ENCODE data around the gene DUXA.
"Not testable (repeated sequence)": the region's sequence is repeated elsewhere in the genome, so short reads cannot be mapped to it uniquely, and the experiment has no call there.

DUXA gene

DNA sequence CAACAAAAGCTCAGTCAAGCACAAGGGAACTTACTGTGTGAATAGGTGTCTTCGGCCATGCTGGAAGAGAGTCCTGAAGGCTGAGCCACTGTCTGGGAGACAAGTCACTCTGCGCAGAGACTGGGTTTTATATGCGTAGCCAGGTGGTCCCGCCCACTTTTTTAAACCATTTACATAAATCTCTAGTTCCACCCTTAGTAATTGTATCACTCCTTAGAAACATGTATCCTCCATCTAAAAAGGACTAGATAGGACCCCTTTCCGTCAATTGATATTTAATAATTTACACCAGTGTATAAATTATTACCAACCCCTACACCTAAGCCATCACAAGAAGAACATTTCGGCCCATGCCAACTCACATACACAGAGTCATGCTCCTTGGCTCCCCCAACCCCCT is at the start of gene DUXA:
Gene DUXA, minus strand, starts transcription at position 101 of the 400 bp plus-strand sequence. Its CDS starts 42 bp downstream, at position 59.
- peaks cover 8% of the 10 kb centered on the region; the same call in 1 of the 2 replicates for H3K9me3 ChIP-seq (ENCODE audit: control insufficient read depth, insufficient read depth, low read depth, low read length)
- H3K4me1 ChIP-seq (ENCODE audit: control insufficient read depth, insufficient read depth, low read length) = peaks cover 4% of the 10 kb centered on the region; the same call in 1 of the 2 replicates
- H3K36me3 ChIP-seq (ENCODE audit: control insufficient read depth, insufficient read depth, low read length) = no peaks in the 10 kb centered on the region
- no peak within 1 kb of the TSS for H3K9ac ChIP-seq (ENCODE audit: low read length)
- H3K27me3 ChIP-seq (ENCODE audit: control insufficient read depth, insufficient read depth, low read length) = no peaks in the 10 kb centered on the region; the same call in 1 of the 2 replicates
- H3K4me3 ChIP-seq (ENCODE audit: low read depth, low read length) = no peak within 1 kb of the TSS
- H3K27ac ChIP-seq (ENCODE audit: low read depth, low read length) = no peak within 1 kb of the TSS

DNA sequence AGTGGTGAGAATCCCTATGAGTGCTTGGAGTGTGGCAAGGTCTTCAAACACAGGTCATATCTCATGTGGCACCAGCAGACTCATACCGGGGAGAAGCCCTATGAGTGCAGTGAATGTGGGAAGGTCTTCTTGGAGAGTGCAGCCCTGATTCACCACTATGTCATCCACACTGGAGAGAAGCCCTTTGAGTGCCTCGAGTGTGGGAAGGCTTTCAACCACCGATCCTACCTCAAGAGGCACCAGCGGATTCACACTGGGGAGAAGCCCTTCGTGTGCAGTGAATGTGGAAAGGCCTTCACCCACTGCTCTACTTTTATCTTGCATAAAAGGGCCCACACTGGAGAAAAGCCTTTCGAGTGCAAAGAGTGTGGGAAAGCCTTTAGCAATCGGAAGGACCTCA is 44.8 kb upstream of the DUXA start:
- no peaks in the 10 kb centered on the region for H3K4me1 ChIP-seq (ENCODE audit: control insufficient read depth, insufficient read depth, low read length)
- H3K4me3 ChIP-seq (ENCODE audit: low read depth, low read length) = no peak overlapping the region
- no peaks in the 10 kb centered on the region for H3K9me3 ChIP-seq (ENCODE audit: control insufficient read depth, insufficient read depth, low read depth, low read length)
- no peak overlapping the region for H3K9ac ChIP-seq (ENCODE audit: low read length)
- peaks cover 46% of the 10 kb centered on the region for H3K36me3 ChIP-seq (ENCODE audit: control insufficient read depth, insufficient read depth, low read length)
- no peak overlapping the region for H3K27ac ChIP-seq (ENCODE audit: low read depth, low read length)
- H3K27me3 ChIP-seq (ENCODE audit: control insufficient read depth, insufficient read depth, low read length) = no peaks in the 10 kb centered on the region

DNA sequence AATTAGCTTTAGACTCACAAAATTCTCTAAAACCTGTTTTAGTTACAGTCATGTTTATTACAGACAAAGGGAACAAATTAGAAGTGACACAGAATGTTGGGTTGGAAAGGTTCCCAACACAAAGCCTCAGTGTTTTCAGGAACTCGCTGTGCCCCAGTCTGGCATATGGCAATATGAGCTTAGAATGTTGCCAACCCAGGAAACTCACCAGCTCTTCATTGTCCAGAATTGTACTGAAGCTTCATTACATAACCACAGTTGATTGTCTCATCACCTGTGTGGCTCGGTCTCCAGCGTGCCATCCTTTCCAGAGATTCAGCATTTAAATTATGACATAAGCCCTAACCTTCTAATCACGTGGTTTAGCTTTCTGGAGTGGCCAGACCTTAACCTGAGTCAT is 43.1 kb upstream of the DUXA start:
- Histone ChIP-seq H3K4me3 (ENCODE audit: low read depth, low read length) (no peak overlapping the region), H3K36me3 (ENCODE audit: control insufficient read depth, insufficient read depth, low read length) (peaks cover 56% of the 10 kb centered on the region), H3K9me3 (ENCODE audit: control insufficient read depth, insufficient read depth, low read depth, low read length) (no peaks in the 10 kb centered on the region)

DNA sequence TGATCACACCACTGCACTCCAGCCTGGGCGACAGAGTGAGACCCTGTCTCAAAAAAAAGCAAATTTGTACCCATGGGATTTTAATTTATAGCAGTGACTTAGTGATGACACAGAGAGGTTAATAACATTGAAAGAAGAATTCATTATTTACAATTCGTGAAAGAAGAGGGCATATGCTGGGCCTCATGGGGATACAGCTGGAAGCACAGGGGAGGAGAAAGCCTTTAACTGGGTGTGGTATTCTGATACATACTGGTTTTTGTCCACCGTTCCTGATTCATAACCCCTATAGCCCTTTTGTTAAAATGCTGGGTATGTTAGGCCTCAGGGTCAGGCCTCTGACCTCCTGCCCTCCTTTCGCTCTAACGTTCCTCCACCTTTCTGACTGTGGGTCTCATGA is 34.9 kb upstream of the DUXA start:
- Histone ChIP-seq H3K27me3 (ENCODE audit: control insufficient read depth, insufficient read depth, low read length) (no peaks in the 10 kb centered on the region), H3K9ac (ENCODE audit: low read length) (no peak overlapping the region), H3K27ac (ENCODE audit: low read depth, low read length) (no peak overlapping the region), H3K4me1 (ENCODE audit: control insufficient read depth, insufficient read depth, low read length) (no peaks in the 10 kb centered on the region), H3K4me3 (ENCODE audit: low read depth, low read length) (no peak overlapping the region), H3K36me3 (ENCODE audit: control insufficient read depth, insufficient read depth, low read length) (peaks cover 24% of the 10 kb centered on the region), H3K9me3 (ENCODE audit: control insufficient read depth, insufficient read depth, low read depth, low read length) (no peaks in the 10 kb centered on the region)

More for the DNA sequence above, 43.1 kb upstream of the DUXA start:
- no peaks in the 10 kb centered on the region for H3K27me3 ChIP-seq (ENCODE audit: control insufficient read depth, insufficient read depth, low read length)
- no peak overlapping the region for H3K9ac ChIP-seq (ENCODE audit: low read length)
- H3K4me1 ChIP-seq (ENCODE audit: control insufficient read depth, insufficient read depth, low read length) = no peaks in the 10 kb centered on the region
- H3K27ac ChIP-seq (ENCODE audit: low read depth, low read length) = no peak overlapping the region

DNA sequence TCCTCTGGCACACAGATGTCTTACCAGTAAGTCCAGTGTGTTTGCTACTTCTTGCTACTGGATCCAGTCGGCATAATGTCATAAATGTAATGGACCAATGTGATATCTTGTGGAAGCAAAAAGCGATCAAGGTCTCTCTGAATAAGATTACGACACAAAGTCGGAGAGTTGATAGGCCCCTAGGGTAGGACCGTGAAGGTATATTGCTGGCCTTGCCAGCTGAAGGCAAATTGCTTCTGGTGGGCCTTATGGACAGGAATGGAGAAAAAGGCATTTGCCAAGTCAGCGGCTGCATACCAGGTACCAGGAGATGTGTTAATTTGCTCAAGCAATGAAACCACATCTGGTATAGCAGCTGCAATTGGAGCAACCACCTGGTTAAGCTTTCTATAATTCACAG is 30.6 kb upstream of the DUXA start:
- not testable (repeated sequence) for H3K9ac ChIP-seq (ENCODE audit: low read length); H3K4me3 ChIP-seq (ENCODE audit: low read depth, low read length); H3K27ac ChIP-seq (ENCODE audit: low read depth, low read length); H3K4me1 ChIP-seq (ENCODE audit: control insufficient read depth, insufficient read depth, low read length); H3K27me3 ChIP-seq (ENCODE audit: control insufficient read depth, insufficient read depth, low read length); H3K9me3 ChIP-seq (ENCODE audit: control insufficient read depth, insufficient read depth, low read depth, low read length)
- H3K36me3 ChIP-seq (ENCODE audit: control insufficient read depth, insufficient read depth, low read length) = peaks cover 45% of the 10 kb centered on the region

DNA sequence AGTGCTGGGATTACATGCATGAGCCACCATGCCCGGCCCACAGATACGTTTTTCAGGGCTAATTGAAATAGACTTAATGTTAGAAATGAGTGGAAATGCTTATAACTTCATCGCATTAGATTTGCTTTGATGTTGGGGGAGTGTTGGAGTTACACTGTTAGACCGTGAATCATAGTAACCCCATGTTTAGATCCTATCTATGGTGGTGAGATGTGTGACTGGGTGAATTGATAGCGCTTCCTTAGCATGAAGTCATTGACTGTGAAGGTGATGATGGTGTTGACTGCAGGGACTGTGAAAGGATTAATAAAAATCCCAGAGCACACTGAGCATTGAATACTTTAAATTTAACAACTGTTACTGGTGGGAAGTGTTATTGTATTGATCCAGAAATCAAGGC is 25.7 kb upstream of the DUXA start:
- Histone ChIP-seq H3K9me3 (ENCODE audit: control insufficient read depth, insufficient read depth, low read depth, low read length) (peaks cover 21% of the 10 kb centered on the region), H3K27me3 (ENCODE audit: control insufficient read depth, insufficient read depth, low read length) (no peaks in the 10 kb centered on the region), H3K9ac (ENCODE audit: low read length) (no peak overlapping the region), H3K27ac (ENCODE audit: low read depth, low read length) (no peak overlapping the region), H3K4me3 (ENCODE audit: low read depth, low read length) (peak overlapping the region; percentile 97), H3K36me3 (ENCODE audit: control insufficient read depth, insufficient read depth, low read length) (peaks cover 43% of the 10 kb centered on the region), H3K4me1 (ENCODE audit: control insufficient read depth, insufficient read depth, low read length) (peaks cover 8% of the 10 kb centered on the region)

DNA sequence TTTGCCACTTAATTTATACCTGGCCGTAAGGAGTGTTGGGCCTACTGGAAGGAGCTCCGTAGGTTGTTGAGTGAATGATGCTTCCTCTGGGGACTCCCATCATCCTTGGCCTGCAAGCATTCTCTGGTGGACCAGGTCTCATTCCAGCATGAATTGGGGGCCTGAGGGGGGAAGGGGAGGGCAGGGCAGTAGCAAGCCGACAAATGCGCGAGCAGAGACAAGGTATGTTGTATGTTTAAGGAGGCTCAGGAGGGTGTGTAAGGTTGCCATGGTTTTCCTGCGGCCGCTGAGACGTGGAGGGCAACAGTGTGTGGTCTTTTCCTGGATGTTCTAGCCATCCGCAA is 24.8 kb upstream of the DUXA start:
- peak overlapping the region; percentile 97 for H3K4me3 ChIP-seq (ENCODE audit: low read depth, low read length)
- peaks cover 30% of the 10 kb centered on the region for H3K9me3 ChIP-seq (ENCODE audit: control insufficient read depth, insufficient read depth, low read depth, low read length)
- H3K4me1 ChIP-seq (ENCODE audit: control insufficient read depth, insufficient read depth, low read length) = peaks cover 8% of the 10 kb centered on the region
- peaks cover 42% of the 10 kb centered on the region for H3K36me3 ChIP-seq (ENCODE audit: control insufficient read depth, insufficient read depth, low read length)
- H3K27ac ChIP-seq (ENCODE audit: low read depth, low read length) = no peak overlapping the region
- no peaks in the 10 kb centered on the region for H3K27me3 ChIP-seq (ENCODE audit: control insufficient read depth, insufficient read depth, low read length)
- peak overlapping the region; percentile 87 for H3K9ac ChIP-seq (ENCODE audit: low read length)

DNA sequence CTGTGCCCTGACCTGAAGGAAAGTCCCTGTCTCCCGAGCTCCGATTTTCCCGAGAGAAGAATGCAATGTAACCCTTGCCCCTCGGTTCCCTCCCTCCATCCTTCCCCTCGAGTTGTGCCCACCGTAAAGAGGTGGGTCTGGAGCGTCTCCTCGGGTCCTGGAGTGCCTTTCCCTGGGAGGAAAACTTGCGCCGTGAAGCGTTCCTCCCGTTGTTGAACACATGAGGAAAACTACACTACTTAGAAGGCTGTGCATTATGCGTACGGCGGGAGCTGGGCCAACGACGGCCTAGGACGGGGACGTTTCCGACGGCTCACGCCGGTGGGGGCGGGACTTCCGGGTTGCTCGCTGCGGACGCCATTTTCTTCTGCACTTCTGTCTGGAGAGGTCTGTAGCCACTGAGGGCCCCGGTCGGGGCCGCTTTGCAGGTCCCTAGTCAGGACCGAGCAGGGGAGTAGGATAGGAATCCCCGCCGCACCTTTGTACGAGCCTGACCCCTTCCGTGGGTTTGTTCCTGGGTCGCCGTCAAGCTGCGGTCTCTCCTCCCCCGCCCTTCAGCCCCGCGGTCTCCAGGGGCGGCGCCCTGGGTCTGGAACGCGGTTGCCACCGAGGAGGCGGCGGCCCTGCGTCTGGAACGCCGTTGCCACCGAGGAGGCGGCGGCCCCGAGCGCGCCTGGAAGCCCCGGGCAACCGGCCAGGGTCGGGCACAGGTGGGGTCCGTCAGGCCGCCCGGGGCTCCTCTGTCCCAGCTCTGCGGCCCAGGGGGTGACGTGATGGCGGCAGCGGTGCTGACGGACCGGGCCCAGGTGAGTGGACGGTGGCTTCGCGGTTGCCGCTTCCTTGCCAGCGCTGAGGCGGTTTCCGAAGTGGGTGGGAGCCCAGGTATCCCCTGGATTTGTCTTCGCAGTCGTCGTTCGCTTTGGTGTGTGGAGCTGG is 24.1 kb upstream of the DUXA start, which contains the start of gene ZNF264:
Gene ZNF264, plus strand, starts transcription at position 360 of the 936 bp plus-strand sequence. Its CDS starts 414 bp downstream, at position 774.
- peak within 1 kb of the TSS; percentile 46; the same call in 1 of the 2 replicates for H3K27ac ChIP-seq (ENCODE audit: low read depth, low read length)
- H3K9ac ChIP-seq (ENCODE audit: low read length) = peak within 1 kb of the TSS; percentile 87
- H3K9me3 ChIP-seq (ENCODE audit: control insufficient read depth, insufficient read depth, low read depth, low read length) = peaks cover 35% of the 10 kb centered on the region
- H3K27me3 ChIP-seq (ENCODE audit: control insufficient read depth, insufficient read depth, low read length) = no peaks in the 10 kb centered on the region
- peak within 1 kb of the TSS; percentile 97 for H3K4me3 ChIP-seq (ENCODE audit: low read depth, low read length)
- H3K36me3 ChIP-seq (ENCODE audit: control insufficient read depth, insufficient read depth, low read length) = peaks cover 35% of the 10 kb centered on the region
- H3K4me1 ChIP-seq (ENCODE audit: control insufficient read depth, insufficient read depth, low read length) = peaks cover 8% of the 10 kb centered on the region

DNA sequence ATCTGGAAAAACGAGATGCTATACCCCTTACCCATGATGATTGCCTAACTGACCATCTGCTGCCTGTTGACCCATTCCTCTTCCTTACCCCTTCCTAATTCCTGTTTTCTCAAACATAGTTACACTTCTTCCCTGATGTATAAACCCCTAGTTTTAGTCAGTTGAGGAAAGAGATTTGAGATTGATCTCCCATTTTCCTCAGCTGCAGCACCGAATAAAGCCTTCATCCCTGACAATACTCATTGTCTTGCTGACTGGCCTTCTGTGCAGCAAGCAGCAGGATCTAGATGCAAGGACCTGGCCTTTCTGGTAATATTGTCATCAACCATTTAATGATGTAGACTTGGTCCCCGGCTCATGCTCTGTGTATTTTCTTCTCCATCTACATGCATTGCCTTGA is 23.0 kb upstream of the DUXA start:
- Histone ChIP-seq H3K4me3 (ENCODE audit: low read depth, low read length) (peak overlapping the region; percentile 97), H3K27ac (ENCODE audit: low read depth, low read length) (no peak overlapping the region), H3K9me3 (ENCODE audit: control insufficient read depth, insufficient read depth, low read depth, low read length) (peaks cover 38% of the 10 kb centered on the region), H3K36me3 (ENCODE audit: control insufficient read depth, insufficient read depth, low read length) (peaks cover 25% of the 10 kb centered on the region), H3K9ac (ENCODE audit: low read length) (no peak overlapping the region), H3K4me1 (ENCODE audit: control insufficient read depth, insufficient read depth, low read length) (peaks cover 8% of the 10 kb centered on the region), H3K27me3 (ENCODE audit: control insufficient read depth, insufficient read depth, low read length) (no peaks in the 10 kb centered on the region)

DNA sequence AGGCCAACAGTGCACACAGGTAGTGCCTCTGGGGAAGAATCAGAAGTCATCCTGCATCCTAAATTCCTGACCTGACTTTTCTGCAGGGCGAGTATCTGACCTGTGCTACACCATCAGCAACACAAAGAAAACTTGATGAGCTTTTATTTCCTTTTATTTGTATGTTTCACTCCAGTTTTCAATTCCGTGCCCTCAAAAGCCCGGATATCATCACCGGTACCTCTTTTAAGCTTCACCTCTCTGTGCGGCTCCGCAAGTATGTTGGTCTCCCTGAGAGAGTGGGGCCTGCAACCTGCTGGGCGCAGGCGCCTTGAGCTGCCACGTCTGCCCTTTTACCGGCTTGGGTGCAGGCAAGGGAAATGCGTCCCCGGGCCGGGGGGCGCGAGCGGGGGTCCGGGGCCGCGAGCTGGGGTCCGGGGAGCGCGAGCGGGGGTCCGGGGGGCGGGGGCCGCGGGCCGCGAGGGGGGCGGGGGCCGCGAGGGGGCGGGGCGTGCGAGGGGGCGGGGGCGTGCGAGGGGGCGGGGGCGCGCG is 4.3 kb upstream of the DUXA start:
- H3K4me3 ChIP-seq (ENCODE audit: low read depth, low read length) = peak overlapping the region; percentile 55
- peaks cover 15% of the 10 kb centered on the region; the same call in 1 of the 2 replicates for H3K9me3 ChIP-seq (ENCODE audit: control insufficient read depth, insufficient read depth, low read depth, low read length)
- no peak overlapping the region for H3K9ac ChIP-seq (ENCODE audit: low read length)
- no peaks in the 10 kb centered on the region for H3K36me3 ChIP-seq (ENCODE audit: control insufficient read depth, insufficient read depth, low read length)
- peaks cover 4% of the 10 kb centered on the region; the same call in 1 of the 2 replicates for H3K4me1 ChIP-seq (ENCODE audit: control insufficient read depth, insufficient read depth, low read length)
- no peak overlapping the region for H3K27ac ChIP-seq (ENCODE audit: low read depth, low read length)
- H3K27me3 ChIP-seq (ENCODE audit: control insufficient read depth, insufficient read depth, low read length) = no peaks in the 10 kb centered on the region; the same call in 1 of the 2 replicates

DNA sequence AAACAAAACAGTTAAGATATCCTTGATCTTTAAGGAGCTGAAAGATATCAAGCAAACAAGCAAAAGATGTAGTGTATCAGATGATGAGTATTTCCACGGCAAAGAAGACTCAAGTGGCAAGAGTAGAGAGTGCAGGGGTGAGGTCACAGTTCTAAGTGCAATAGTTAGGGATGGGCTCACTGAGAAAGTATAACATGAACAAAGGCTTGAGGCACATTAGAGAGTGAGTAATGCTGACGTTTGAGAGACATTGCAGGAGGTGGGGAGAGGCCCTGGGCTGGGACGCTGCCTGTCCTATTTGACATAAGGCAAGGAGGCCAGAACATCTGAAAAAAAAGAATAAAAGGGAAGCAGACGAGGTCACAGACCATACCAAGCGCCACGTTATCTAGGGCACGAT is 1.4 kb downstream of the DUXA start:
- H3K4me3 ChIP-seq (ENCODE audit: low read depth, low read length) = no peak overlapping the region
- no peak overlapping the region for H3K27ac ChIP-seq (ENCODE audit: low read depth, low read length)
- no peaks in the 10 kb centered on the region for H3K4me1 ChIP-seq (ENCODE audit: control insufficient read depth, insufficient read depth, low read length)
- no peaks in the 10 kb centered on the region; the same call in 1 of the 2 replicates for H3K27me3 ChIP-seq (ENCODE audit: control insufficient read depth, insufficient read depth, low read length)
- peaks cover 8% of the 10 kb centered on the region; the same call in 1 of the 2 replicates for H3K9me3 ChIP-seq (ENCODE audit: control insufficient read depth, insufficient read depth, low read depth, low read length)
- H3K9ac ChIP-seq (ENCODE audit: low read length) = no peak overlapping the region
- H3K36me3 ChIP-seq (ENCODE audit: control insufficient read depth, insufficient read depth, low read length) = no peaks in the 10 kb centered on the region

Measured in HUES6 (cell line).